ENCODE measurements around the gene CBY3. TPM values are rescaled to one million over a fixed set of nuclear protein-coding genes. Genes with fewer than 3 reads are reported as not detected.
"Not testable (repeated sequence)": the region's sequence is repeated elsewhere in the genome, so short reads cannot be mapped to it uniquely, and the experiment has no call there.

Gene CBY3
- polyA plus RNA-seq, 2 of the 4 experiments (the other 2 are of a cell fraction) = not detected

DNA sequence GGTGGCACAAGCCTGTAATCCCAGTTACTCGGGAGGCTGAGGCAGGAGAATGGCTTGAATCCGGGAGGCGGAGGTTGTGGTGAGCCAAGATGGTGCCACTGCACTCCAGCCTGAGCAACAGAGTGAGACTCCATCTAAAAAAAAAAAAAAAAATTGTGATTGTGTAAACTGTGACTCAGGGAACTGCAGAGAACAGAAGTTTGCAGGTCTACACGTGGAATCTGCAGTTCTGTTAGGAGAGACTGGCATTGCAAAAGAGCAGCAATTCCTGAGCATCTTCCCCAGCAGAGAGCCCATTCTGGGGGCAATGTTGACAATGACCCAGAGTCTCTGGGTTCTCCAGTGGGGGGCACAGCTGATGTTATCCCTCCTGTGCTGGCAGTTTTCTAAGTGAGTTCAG lies 39.1 kb downstream of the CBY3 start:
- H3K27ac ChIP-seq; CTCF ChIA-PET; FAIRE-seq; POLR2A ChIA-PET; DNase-seq (ENCODE audit: low read depth in 1 of 2, low spot score in 1 of 2); H3K4me2 ChIP-seq; H3K4me1 ChIP-seq; H3K9me3 ChIP-seq; H3K4me3 ChIP-seq: not testable (repeated sequence)
- no CpG with 5 or more reads among the region's 4 CpGs for WGBS (ENCODE audit: missing lambda C conversion rate)
- ATAC-seq = peak; percentile 58 to 73; a peak in 5 of 6 replicates

DNA sequence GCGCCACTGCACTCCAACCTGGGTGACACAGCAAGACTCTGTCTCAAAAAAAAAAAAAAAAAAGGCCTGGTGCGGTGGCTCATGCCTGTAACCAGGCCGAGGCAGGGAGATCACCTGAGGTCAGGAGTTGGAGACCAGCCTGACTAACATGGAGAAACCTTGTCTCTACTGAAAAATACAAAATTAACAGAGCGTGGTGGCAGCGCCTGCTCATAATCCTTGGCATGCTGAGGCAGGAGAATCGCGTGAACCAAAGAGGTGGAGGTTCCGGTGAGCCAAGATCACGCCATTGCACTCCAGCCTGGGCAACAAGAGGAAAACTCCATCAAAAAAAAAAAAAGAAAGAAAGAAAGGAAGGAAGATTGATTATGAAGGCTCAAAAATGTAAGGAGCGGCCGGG lies 41.5 kb downstream of the CBY3 start:
- FAIRE-seq; H3K4me1 ChIP-seq; DNase-seq (ENCODE audit: low read depth in 1 of 2, low spot score in 1 of 2); POLR2A ChIA-PET; H3K27ac ChIP-seq; ATAC-seq; H3K4me2 ChIP-seq; H3K9me3 ChIP-seq; H3K4me3 ChIP-seq: not testable (repeated sequence)
- WGBS (ENCODE audit: missing lambda C conversion rate) = 90% methylated on average over 11 of the region's 11 CpGs
- CTCF ChIA-PET = interaction anchor here (2.4 kb wide), 1 partner anchor 24 kb away, joined by 5 read pairs; no protein-coding TSS in a partner anchor

DNA sequence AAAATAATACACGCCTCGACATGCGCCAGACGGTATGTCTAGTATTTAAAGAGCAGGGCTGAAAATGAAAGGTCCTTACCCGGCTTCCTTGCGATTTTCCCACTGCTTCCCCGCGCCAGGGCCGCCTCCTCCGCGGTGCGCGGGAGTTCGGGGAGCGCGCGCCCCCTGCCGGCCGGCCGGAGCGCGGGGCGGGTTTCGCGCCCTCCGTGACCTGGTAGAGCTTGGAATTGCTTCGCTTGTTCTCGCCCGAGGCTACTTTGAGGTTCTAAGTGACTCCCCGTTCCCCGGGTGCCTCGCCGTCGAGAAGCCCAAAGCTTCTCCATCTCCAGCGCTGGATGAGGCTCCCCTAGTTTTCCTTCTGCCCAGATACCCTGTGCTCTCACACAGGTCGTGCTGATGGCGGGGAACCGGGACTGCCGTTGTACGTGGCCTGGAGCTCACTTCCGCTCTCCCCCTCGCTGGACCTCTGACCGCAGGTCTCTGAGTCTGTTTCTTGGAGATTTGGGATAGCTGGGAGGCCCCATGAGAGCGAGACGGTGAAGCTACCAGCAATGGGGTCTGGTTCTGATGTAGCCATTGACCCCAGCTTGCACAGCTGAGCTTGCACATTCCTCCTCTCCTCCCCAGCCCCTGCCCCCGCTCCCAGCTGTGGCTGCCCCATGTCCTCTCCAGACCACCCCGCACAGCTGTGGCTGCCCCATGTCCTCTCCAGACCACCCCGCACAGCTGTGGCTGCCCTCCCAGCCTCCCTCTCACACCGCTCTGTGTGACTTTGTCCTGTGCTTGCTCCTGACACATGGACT lies 46.3 kb downstream of the CBY3 start:
- H3K9me3 ChIP-seq; DNase-seq (ENCODE audit: low read depth in 1 of 2, low spot score in 1 of 2); FAIRE-seq; H3K4me1 ChIP-seq; CTCF ChIA-PET: not testable (repeated sequence)
- POLR2A ChIA-PET = interaction anchor here (0.6 kb wide), 1 partner anchor 21 kb away, joined by 3 read pairs; no protein-coding TSS in a partner anchor
- Histone ChIP-seq H3K4me3 (peak overlapping the region; percentile 29; the same call in 1 of the 3 replicates), H3K4me2 (peak overlapping the region; percentile 58; the same call in 1 of the 3 replicates), H3K27ac (peak overlapping the region; percentile 70 to 82; a peak in 5 of 6 replicates)
- 3% methylated on average over 8 of the region's 49 CpGs for WGBS (ENCODE audit: missing lambda C conversion rate)
- peak; percentile 97 to 98 for ATAC-seq

DNA sequence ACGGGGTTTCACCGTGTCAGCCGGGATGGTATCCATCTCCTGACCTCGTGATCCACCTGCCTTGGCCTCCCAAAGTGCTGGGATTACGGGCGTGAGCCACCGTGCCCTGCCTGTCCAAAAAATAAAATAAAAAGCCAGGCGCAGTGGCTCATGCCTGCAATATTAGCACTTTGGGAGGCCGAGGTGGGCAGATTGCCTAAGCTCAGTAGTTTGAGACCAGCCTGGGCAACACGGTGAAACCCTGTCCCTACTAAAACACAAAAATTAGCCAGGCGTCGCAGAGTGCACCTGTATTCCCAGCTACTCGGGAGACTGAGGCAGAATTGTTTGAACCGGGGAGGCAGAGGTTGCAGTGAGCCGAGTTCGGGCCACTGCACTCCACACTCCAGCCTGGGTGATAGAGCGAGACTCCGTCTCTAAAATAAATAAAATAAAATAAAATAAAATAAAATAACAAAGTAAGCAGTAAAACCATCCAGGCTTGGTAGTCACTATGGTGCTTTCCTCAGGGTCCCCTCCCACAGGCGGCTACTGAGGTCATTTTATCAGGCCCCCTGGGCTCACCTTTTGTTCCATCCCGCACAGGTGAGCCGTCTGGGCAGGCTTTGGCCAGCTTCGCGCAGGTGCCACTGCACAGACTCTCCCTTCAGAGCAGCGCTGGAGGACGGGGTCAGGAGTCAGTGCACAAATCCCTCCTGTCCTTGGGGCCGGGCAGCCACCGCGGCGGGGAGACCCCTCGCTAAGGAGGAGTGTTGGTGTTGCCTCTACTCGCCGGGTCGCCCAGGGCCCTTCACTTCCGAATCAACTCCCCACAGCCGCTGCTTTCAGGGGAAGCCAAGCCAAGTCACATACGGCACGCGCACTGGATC lies 47.1 kb downstream of the CBY3 start:
- 64% methylated on average over 20 of the region's 38 CpGs for WGBS (ENCODE audit: missing lambda C conversion rate)
- H3K4me2 ChIP-seq = peak overlapping the region; percentile 56
- H3K4me3 ChIP-seq = peak overlapping the region; percentile 45
- ChIA-PET POLR2A (interaction anchor here (1.6 kb wide), 1 partner anchor 10 kb away, joined by 14 read pairs; the partner anchor contains the start of gene HNRNPH1), CTCF (interaction anchor here (0.7 to 1.7 kb wide), 4 partner anchors 9 to 25 kb away, joined by 3 to 7 read pairs (median 3); partner anchors contain the start of gene HNRNPH1)
- DNase-seq (ENCODE audit: low read depth in 1 of 2, low spot score in 1 of 2); FAIRE-seq; H3K9me3 ChIP-seq; H3K4me1 ChIP-seq: not testable (repeated sequence)
- peak overlapping the region in 1 of 2 experiments; percentile 71; a peak in 1 of 6 replicates for H3K27ac ChIP-seq
- ATAC-seq = peak; percentile 71 to 77; a peak in 5 of 6 replicates

Small RNAs within 50 kb of the gene (small RNA-seq; reads per million reads assigned to genes)
- gene RF00017 = 0 reads per million in 6 experiments

Other genes with a start within 250 kb of the CBY3 start
- 30.6 and 39.5 TPM in 2 replicates for gene RUFY1, start 130.5 kb downstream of the CBY3 start, polyA plus RNA-seq (2011; rRNA removed)
- gene RUFY1, start 130.5 kb downstream of the CBY3 start, polyA plus RNA-seq (2017; fragmentation: RNase III; extraction: RNeasy Plus Mini Kit Qiagen cat#74134 plus additional on column Dnase treatment) = 31.7 to 33.7 TPM (median 33.3 TPM) in 3 replicates
- 511 and 688 TPM in 2 replicates for gene HNRNPH1, start 57.4 kb downstream of the CBY3 start, polyA plus RNA-seq (2011; rRNA removed)
- gene HNRNPH1, start 57.4 kb downstream of the CBY3 start, polyA plus RNA-seq (2017; fragmentation: RNase III; extraction: RNeasy Plus Mini Kit Qiagen cat#74134 plus additional on column Dnase treatment) = 1,576 to 1,720 TPM (median 1,580 TPM) in 3 replicates
- gene CANX, start 17.9 kb upstream of the CBY3 start, polyA plus RNA-seq (2011; rRNA removed) = 1,000 and 1,241 TPM in 2 replicates
- 364 to 433 TPM (median 402 TPM) in 3 replicates for gene CANX, start 17.9 kb upstream of the CBY3 start, polyA plus RNA-seq (2017; fragmentation: RNase III; extraction: RNeasy Plus Mini Kit Qiagen cat#74134 plus additional on column Dnase treatment)
- 6.9 and 10.9 TPM in 2 replicates for gene MAML1, start 51.8 kb upstream of the CBY3 start, polyA plus RNA-seq (2011; rRNA removed)
- 11.0 to 12.0 TPM (median 11.4 TPM) in 3 replicates for gene MAML1, start 51.8 kb upstream of the CBY3 start, polyA plus RNA-seq (2017; fragmentation: RNase III; extraction: RNeasy Plus Mini Kit Qiagen cat#74134 plus additional on column Dnase treatment)
- gene LTC4S, start 113.0 kb upstream of the CBY3 start, polyA plus RNA-seq (2011; rRNA removed) = not detected in 2 replicates
- gene LTC4S, start 113.0 kb upstream of the CBY3 start, polyA plus RNA-seq (2017; fragmentation: RNase III; extraction: RNeasy Plus Mini Kit Qiagen cat#74134 plus additional on column Dnase treatment) = 0.26 TPM in 1 of 3 replicates, not detected in the others
- gene MGAT4B, start 125.8 kb upstream of the CBY3 start, polyA plus RNA-seq (2011; rRNA removed) = 57.4 and 110 TPM in 2 replicates
- gene MGAT4B, start 125.8 kb upstream of the CBY3 start, polyA plus RNA-seq (2017; fragmentation: RNase III; extraction: RNeasy Plus Mini Kit Qiagen cat#74134 plus additional on column Dnase treatment) = 153 to 166 TPM (median 153 TPM) in 3 replicates
- gene SQSTM1, start 139.9 kb upstream of the CBY3 start, polyA plus RNA-seq (2011; rRNA removed) = 362 and 415 TPM in 2 replicates
- gene SQSTM1, start 139.9 kb upstream of the CBY3 start, polyA plus RNA-seq (2017; fragmentation: RNase III; extraction: RNeasy Plus Mini Kit Qiagen cat#74134 plus additional on column Dnase treatment) = 529 to 625 TPM (median 606 TPM) in 3 replicates
- 21.4 and 26.1 TPM in 2 replicates for gene MRNIP, start 177.8 kb upstream of the CBY3 start, polyA plus RNA-seq (2011; rRNA removed)
- 29.7 to 35.9 TPM (median 30.5 TPM) in 3 replicates for gene MRNIP, start 177.8 kb upstream of the CBY3 start, polyA plus RNA-seq (2017; fragmentation: RNase III; extraction: RNeasy Plus Mini Kit Qiagen cat#74134 plus additional on column Dnase treatment)
- gene TBC1D9B, start 226.9 kb upstream of the CBY3 start, polyA plus RNA-seq (2011; rRNA removed) = 37.2 and 45.2 TPM in 2 replicates
- gene TBC1D9B, start 226.9 kb upstream of the CBY3 start, polyA plus RNA-seq (2017; fragmentation: RNase III; extraction: RNeasy Plus Mini Kit Qiagen cat#74134 plus additional on column Dnase treatment) = 60.1 to 68.1 TPM (median 64.7 TPM) in 3 replicates